Kidney (tissue), 14 donors: ENCODE results near the gene DOK7. TPM values are rescaled to one million over a fixed set of nuclear protein-coding genes. Genes with fewer than 3 reads are reported as not detected.

Experiments
- DNase-seq, 5 donors: peaks; one replicate each; pipeline ENCODE4 v3.0.0-alpha.2; 2013 to 2020
- FAIRE-seq: peaks from 2 replicates; lab custom pipeline; 2012; peaks lifted over from hg19 to GRCh38; lab: Jason Lieb, UNC
- H3K27ac ChIP-seq, 2 donors: one replicate each; pipeline ENCODE4 v1.7.0; 2013; ENCODE audit warnings: low read depth in 2 of 2, low read length in 2 of 2, inconsistent platforms in 1 of 2
- H3K27me3 ChIP-seq: one replicate; pipeline ENCODE4 v1.7.1; 2013; ENCODE audit warnings: low read length, inconsistent platforms; ENCODE audit not compliant: control insufficient read depth, insufficient read depth
- H3K36me3 ChIP-seq, 3 donors: one replicate each; pipeline versions ENCODE4 v1.7.0 to v1.7.1; 2013; ENCODE audit warnings: low read length in 3 of 3, control low read depth in 1 of 3, inconsistent platforms in 1 of 3; ENCODE audit not compliant: insufficient read depth in 3 of 3, control insufficient read depth in 2 of 3
- H3K4me1 ChIP-seq, 3 donors: one replicate each; pipeline versions ENCODE4 v1.7.0 to v1.7.1; 2013; ENCODE audit warnings: low read length in 3 of 3, inconsistent platforms in 1 of 3, low read depth in 1 of 3; ENCODE audit not compliant: control insufficient read depth in 2 of 3, insufficient read depth in 2 of 3
- H3K4me3 ChIP-seq, 3 donors: one replicate each; pipeline versions ENCODE4 v1.7.0 to v1.8.1; 2013; ENCODE audit warnings: low read length in 3 of 3, control low read depth in 1 of 3, inconsistent platforms in 1 of 3
- H3K9ac ChIP-seq, 3 donors: one replicate each; pipeline versions ENCODE4 v1.7.0 to v1.7.1; 2013; ENCODE audit warnings: low read length in 3 of 3, control low read depth in 1 of 3, inconsistent platforms in 1 of 3
- H3K9me3 ChIP-seq, 3 donors: one replicate each; pipeline versions ENCODE4 v1.7.0 to v1.7.1; 2013; ENCODE audit warnings: low read length in 3 of 3, control low read depth in 1 of 3, inconsistent platforms in 1 of 3; ENCODE audit not compliant: control insufficient read depth in 2 of 3, insufficient read depth in 1 of 3
- intact Hi-C: fragments of 100-400 bp; cut with DNase I; formaldehyde crosslinking; loops from one replicate; pipeline ENCODE4 v1.11.1; 2022
- polyA plus RNA-seq: library from polyadenylated mRNA; stranded (reverse); fragments of 350-450 nt; fragmentation: Illumina TruSeq; extraction: RNeasy Lipid Tissue Mini Kit (QIAGEN cat#74804); gene quantifications from one replicate; pipeline ENCODE4 v1.2.3, GENCODE V29; 2014; ENCODE audit warnings: low read depth, low replicate concordance; ENCODE audit not compliant: insufficient read depth
- total RNA-seq: library from RNA; stranded (reverse); fragmentation: NEBNext Ultra II Directional; extraction: Animal tissue kit (Norgen Biotek cat#: 25700); gene quantifications from one replicate; pipeline ENCODE4 v1.2.1, GENCODE V29; 2021
- TF ChIP-seq, protein P1 (sequence below): IDR thresholded peaks from 3 replicates; pipeline ENCODE4 v1.5.1; 2012; ENCODE audit warnings: mild to moderate bottlenecking, moderate library complexity, borderline replicate concordance; ENCODE audit not compliant: insufficient read depth; ENCODE audit errors: extremely low read depth
- donor health status: control.
- donor health status: control.
- donor health status: control.
- donor health status: control.
- donor health status: control.
- donor health status: DM: yes; HTN: yes; CAD: no.
- donor health status: Normal renal cell carcinoma (clear cell type).

DOK7 gene
- total and polyA plus RNA-seq, 2 donors from 2014 or later, result 1.2 to 7.0 TPM

DNA sequence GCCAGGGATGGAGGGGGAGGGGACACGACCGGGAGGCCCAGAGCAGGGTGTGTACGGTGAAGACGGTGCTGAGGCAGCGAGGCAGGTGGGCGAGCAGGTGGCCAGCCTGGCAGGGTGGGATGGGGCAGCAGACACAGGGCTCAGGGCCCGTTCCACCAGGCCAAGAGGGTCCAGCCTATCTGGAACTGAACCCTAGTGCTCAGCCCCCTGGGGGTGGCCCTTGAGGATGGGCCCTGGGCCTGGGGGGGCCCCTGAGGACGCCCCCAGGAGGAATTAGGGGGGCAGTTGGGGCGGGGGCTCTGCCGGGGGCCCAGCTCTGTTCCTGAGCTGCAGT, 24.3 kb upstream of the DOK7 start:
- no peak for DNase-seq
- H3K4me1 ChIP-seq, result peaks cover 0 to 2% (median 0%) of the 10 kb centered on the region in 3 donors

DNA sequence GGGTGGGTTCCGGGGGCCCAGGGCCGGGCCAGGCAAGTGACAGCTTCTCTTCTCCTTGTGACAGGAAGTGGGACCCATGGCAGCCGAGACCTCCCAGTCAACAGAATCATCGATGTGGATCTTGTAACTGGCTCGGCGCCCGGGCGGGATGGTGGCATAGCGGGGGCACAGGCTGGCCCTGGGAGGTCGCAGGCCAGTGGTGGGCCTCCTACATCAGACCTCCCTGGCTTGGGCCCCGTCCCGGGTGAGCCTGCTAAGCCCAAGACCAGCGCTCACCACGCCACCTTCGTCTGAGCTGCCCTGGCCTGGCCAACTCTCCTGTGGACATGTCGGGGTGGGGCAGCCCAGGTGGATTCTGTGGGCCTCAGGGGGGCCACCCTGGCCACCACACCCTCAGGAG, 23.7 kb upstream of the DOK7 start:
- peaks cover 0 to under 1% (median 0%) of the 10 kb centered on the region in 3 donors for H3K36me3 ChIP-seq
- TF ChIP-seq, protein P1, sequence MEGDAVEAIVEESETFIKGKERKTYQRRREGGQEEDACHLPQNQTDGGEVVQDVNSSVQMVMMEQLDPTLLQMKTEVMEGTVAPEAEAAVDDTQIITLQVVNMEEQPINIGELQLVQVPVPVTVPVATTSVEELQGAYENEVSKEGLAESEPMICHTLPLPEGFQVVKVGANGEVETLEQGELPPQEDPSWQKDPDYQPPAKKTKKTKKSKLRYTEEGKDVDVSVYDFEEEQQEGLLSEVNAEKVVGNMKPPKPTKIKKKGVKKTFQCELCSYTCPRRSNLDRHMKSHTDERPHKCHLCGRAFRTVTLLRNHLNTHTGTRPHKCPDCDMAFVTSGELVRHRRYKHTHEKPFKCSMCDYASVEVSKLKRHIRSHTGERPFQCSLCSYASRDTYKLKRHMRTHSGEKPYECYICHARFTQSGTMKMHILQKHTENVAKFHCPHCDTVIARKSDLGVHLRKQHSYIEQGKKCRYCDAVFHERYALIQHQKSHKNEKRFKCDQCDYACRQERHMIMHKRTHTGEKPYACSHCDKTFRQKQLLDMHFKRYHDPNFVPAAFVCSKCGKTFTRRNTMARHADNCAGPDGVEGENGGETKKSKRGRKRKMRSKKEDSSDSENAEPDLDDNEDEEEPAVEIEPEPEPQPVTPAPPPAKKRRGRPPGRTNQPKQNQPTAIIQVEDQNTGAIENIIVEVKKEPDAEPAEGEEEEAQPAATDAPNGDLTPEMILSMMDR, result no peak
- intact Hi-C loops, result no loop called here
- H3K27me3 ChIP-seq, result no peaks in the 10 kb centered on the region
- H3K4me3 ChIP-seq, result no peak overlapping the region
- DNase-seq, result peak in 1 of 5 donors; percentile 67
- no peaks in the 10 kb centered on the region for H3K9me3 ChIP-seq
- peaks cover 0 to 2% (median 0%) of the 10 kb centered on the region in 3 donors for H3K4me1 ChIP-seq
- H3K27ac ChIP-seq, result no peak overlapping the region
- FAIRE-seq, result no peak
- H3K9ac ChIP-seq, result no peak overlapping the region

More for the DNA sequence above, 24.3 kb upstream of the DOK7 start:
- Histone ChIP-seq H3K36me3 (peaks cover 0 to 3% (median 0%) of the 10 kb centered on the region in 3 donors), H3K27me3 (no peaks in the 10 kb centered on the region), H3K4me3 (no peak overlapping the region), H3K27ac (no peak overlapping the region), H3K9ac (no peak overlapping the region), H3K9me3 (no peaks in the 10 kb centered on the region)
- TF ChIP-seq, protein P1, result no peak
- intact Hi-C loops, result no loop called here
- no peak for FAIRE-seq

DNA sequence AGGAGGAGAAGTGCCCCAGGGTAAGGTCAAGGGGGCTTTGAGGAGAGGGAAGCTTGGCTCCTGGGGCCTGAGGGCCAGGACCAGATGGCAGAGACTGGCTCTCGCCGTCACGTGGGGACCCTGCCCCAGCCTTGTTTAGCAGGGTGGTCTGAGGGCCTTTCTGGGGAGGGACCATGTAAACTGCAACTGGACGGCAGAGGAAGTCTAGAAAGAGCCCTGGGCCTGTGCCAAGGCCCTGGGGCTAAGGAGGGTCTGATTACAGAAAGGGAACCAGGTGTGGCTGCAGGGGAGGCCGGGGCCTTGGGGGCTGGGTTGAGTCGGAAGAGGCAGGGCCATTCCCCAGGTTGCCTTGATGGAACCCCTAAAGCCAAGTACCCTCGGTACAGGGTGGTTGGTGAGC, 23.1 kb upstream of the DOK7 start:
- intact Hi-C loops, result loop anchor here (10.0 kb wide), 1 partner anchor 95 kb away; no protein-coding TSS in a partner anchor
- no peak for FAIRE-seq

More for the DNA sequence above, 23.1 kb upstream of the DOK7 start:
- no peaks in the 10 kb centered on the region for H3K27me3 ChIP-seq
- H3K9me3 ChIP-seq, result no peaks in the 10 kb centered on the region
- no peak overlapping the region for H3K4me3 ChIP-seq
- TF ChIP-seq, protein P1, result no peak
- H3K36me3 ChIP-seq, result no peaks in the 10 kb centered on the region
- peak in 2 of 5 donors; percentile 53 to 60 for DNase-seq
- peaks cover 0 to 2% (median 0%) of the 10 kb centered on the region in 3 donors for H3K4me1 ChIP-seq
- no peak overlapping the region for H3K9ac ChIP-seq
- H3K27ac ChIP-seq, result no peak overlapping the region
